Parathyroid adenoma (tissue), 2 donors: ENCODE results near the gene ACAA2.

ENCODE experiments used
- H2AFZ ChIP-seq: fragments of 300-600 bp; sonication (generic); one replicate; pipeline ENCODE4 v1.7.0; 2017; ENCODE audit warnings: antibody characterized with exemption, mild to moderate bottlenecking
- H3K27ac ChIP-seq: fragments of 300-600 bp; sonication (generic); one replicate; pipeline ENCODE4 v1.7.0; 2017
- H3K27me3 ChIP-seq: fragments of 300-600 bp; sonication (generic); one replicate; pipeline ENCODE4 v1.7.0; 2017; ENCODE audit warnings: low read length; ENCODE audit not compliant: control insufficient read depth, insufficient read depth
- H3K36me3 ChIP-seq: fragments of 300-600 bp; sonication (generic); one replicate; pipeline ENCODE4 v1.7.0; 2017; ENCODE audit warnings: low read length; ENCODE audit not compliant: control insufficient read depth, insufficient read depth
- H3K4me1 ChIP-seq: fragments of 300-600 bp; sonication (generic); one replicate; pipeline ENCODE4 v1.7.0; 2017; ENCODE audit warnings: control low read depth
- H3K4me2 ChIP-seq: fragments of 300-600 bp; sonication (generic); one replicate; pipeline ENCODE4 v1.7.0; 2017; ENCODE audit warnings: low read length
- H3K4me3 ChIP-seq: fragments of 300-600 bp; sonication (generic); one replicate; pipeline ENCODE4 v1.7.0; 2017; ENCODE audit warnings: low read depth, low read length
- H3K79me2 ChIP-seq: fragments of 300-600 bp; sonication (generic); one replicate; pipeline ENCODE4 v1.7.0; 2017; ENCODE audit warnings: control low read depth
- H3K9ac ChIP-seq: fragments of 300-600 bp; sonication (generic); one replicate; pipeline ENCODE4 v1.7.0; 2017; ENCODE audit warnings: mild to moderate bottlenecking
- H3K9me3 ChIP-seq: fragments of 300-600 bp; sonication (generic); one replicate; pipeline ENCODE4 v1.7.0; 2017; ENCODE audit warnings: low read length; ENCODE audit not compliant: control insufficient read depth
- TF ChIP-seq, protein P1 (sequence below): fragments of 300-600 bp; sonication (generic); IDR thresholded peaks from one replicate; pipeline ENCODE4 v1.7.0; 2017; ENCODE audit warnings: antibody characterized with exemption, mild to moderate bottlenecking
- donor health status: primary hyperparathyroidism.

The ACAA2 gene

DNA sequence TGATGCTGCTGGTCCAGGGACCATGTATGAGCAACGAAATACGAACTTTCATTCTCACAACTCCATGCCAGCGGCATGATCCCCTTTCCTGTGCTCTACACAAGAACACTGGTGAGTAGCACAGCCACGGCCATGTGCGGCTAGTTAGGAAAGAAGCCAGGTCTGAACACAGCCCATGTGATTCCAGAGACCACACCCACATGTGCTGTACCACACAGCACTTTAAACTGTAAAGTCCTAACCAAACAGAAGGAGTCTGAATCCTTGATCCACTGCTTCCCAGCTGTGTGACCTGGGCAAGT is 33.0 kb upstream of the ACAA2 start:
- Histone ChIP-seq H3K27me3 (no peaks in the 10 kb centered on the region), H3K27ac (no peak overlapping the region), H2AFZ (no peak overlapping the region), H3K4me2 (no peak overlapping the region), H3K4me3 (no peak overlapping the region), H3K4me1 (no peaks in the 10 kb centered on the region), H3K9ac (no peak overlapping the region), H3K9me3 (no peaks in the 10 kb centered on the region), H3K36me3 (no peaks in the 10 kb centered on the region), H3K79me2 (no peaks in the 10 kb centered on the region)
- TF ChIP-seq, protein P1, sequence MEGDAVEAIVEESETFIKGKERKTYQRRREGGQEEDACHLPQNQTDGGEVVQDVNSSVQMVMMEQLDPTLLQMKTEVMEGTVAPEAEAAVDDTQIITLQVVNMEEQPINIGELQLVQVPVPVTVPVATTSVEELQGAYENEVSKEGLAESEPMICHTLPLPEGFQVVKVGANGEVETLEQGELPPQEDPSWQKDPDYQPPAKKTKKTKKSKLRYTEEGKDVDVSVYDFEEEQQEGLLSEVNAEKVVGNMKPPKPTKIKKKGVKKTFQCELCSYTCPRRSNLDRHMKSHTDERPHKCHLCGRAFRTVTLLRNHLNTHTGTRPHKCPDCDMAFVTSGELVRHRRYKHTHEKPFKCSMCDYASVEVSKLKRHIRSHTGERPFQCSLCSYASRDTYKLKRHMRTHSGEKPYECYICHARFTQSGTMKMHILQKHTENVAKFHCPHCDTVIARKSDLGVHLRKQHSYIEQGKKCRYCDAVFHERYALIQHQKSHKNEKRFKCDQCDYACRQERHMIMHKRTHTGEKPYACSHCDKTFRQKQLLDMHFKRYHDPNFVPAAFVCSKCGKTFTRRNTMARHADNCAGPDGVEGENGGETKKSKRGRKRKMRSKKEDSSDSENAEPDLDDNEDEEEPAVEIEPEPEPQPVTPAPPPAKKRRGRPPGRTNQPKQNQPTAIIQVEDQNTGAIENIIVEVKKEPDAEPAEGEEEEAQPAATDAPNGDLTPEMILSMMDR = no peak

DNA sequence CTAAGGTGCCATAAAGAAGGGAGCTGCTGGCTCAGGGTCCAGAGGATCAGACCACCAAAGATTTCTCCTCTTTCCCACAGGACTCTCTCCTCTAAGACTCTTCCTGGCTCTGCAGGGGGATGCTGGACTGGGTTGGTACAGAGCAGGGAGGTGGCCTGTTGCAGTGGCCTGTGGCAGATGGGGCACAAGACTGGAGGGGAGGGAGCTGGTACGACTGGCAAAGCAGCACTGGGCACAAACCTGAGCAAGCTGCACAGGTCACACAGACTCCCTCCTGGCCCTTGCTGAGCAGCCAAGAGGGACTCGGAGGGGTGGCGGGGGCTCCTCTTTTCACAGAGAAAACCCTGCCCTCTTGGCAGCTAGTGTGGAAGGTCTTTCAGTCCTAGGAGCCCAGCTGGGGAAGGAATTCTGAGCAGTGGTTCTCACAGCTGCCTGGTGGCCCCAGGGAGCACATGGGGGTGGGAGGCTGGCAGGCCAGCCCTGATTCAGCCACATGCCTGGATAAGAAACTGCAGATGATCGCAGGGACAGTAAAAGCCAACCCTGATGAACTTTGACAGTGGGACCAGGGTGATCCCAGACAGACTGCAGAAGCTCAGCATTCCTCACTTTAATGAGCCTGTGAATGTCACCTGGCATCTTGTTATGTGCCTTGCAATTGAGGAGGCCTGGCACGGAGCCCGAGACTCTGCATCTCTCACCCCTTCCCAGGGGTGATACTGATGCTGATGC is 32.5 kb upstream of the ACAA2 start:
- H3K36me3 ChIP-seq = no peaks in the 10 kb centered on the region
- H3K4me3 ChIP-seq = no peak overlapping the region
- no peak overlapping the region for H3K4me2 ChIP-seq
- H3K4me1 ChIP-seq = no peaks in the 10 kb centered on the region
- no peaks in the 10 kb centered on the region for H3K9me3 ChIP-seq
- H3K27me3 ChIP-seq = no peaks in the 10 kb centered on the region
- no peaks in the 10 kb centered on the region for H3K79me2 ChIP-seq
- TF ChIP-seq, protein P1 = no peak
- no peak overlapping the region for H2AFZ ChIP-seq
- no peak overlapping the region for H3K9ac ChIP-seq
- H3K27ac ChIP-seq = no peak overlapping the region

DNA sequence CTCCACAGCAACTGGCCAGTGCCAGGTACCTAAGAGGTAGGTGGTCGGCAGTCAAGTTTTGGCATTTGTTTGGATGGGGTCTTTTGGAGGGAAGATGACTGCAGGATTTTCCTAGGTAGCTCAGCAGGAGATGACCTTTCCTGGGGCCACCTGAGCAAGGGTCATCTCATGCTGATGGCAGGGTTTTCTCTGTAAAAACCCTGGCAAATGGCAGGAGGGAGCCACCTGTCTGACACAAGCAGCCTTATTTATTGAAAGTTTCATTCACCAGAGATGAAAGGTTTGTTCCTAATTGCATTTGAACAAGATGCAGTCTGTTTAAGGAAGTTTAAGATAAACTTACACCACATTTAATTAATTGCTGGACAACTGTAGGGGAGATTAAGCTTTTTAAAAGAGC is 31.6 kb upstream of the ACAA2 start:
- no peaks in the 10 kb centered on the region for H3K4me1 ChIP-seq
- no peaks in the 10 kb centered on the region for H3K9me3 ChIP-seq
- H3K4me2 ChIP-seq = no peak overlapping the region
- H3K27me3 ChIP-seq = no peaks in the 10 kb centered on the region
- no peak overlapping the region for H3K4me3 ChIP-seq
- H2AFZ ChIP-seq = no peak overlapping the region
- no peaks in the 10 kb centered on the region for H3K36me3 ChIP-seq
- TF ChIP-seq, protein P1 = no peak
- H3K27ac ChIP-seq = no peak overlapping the region
- H3K79me2 ChIP-seq = no peaks in the 10 kb centered on the region
- H3K9ac ChIP-seq = no peak overlapping the region

DNA sequence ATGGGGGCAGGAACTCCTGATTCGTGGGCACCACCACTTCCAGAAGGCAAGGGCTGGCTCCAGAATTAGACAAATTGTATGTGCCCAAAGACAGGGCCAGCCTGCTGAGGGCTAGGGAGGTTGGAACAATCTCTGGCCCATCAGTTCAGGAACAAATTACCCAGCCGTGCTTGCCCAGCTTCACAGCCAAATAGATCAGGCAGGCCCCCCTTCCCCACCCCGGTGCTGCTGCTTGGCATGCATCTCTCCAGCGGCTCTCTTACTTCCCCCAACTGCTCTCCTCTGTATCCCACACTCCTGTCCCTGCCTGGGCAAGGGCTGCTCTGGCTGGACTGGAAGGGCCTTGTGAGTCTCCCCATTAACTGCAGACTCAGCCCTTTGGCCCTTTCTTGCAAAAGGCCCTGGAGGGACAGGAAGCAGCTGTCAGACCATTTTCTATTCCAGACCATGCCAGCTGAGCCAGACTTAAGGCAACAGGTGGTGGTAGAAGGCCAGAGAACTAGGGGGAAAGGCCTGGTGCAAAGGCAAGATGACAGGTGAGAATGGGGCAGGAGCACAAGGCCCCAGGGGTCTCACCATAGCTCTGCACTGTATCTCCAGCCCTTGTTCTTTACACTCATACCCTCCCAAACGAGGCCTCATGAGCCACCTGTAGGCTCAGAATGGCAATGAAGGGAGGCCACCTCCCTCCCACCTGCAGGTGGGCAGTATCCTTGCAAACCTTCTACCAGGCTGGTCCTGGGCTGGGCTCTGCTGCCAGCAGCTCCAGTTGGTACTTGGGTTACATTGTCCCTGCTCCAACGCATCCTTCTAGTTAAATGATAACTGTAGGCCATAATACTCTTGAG is 30.7 kb upstream of the ACAA2 start:
- Histone ChIP-seq H3K4me1 (no peaks in the 10 kb centered on the region), H2AFZ (no peak overlapping the region), H3K9me3 (no peaks in the 10 kb centered on the region), H3K9ac (no peak overlapping the region), H3K27me3 (no peaks in the 10 kb centered on the region), H3K27ac (no peak overlapping the region), H3K36me3 (no peaks in the 10 kb centered on the region), H3K4me2 (no peak overlapping the region), H3K4me3 (no peak overlapping the region), H3K79me2 (no peaks in the 10 kb centered on the region)
- TF ChIP-seq, protein P1 = no peak
